HFFc6 (cell line): Measurements from ENCODE around the gene MGAT4D. TPM values are rescaled to one million over a fixed set of nuclear protein-coding genes. Genes with fewer than 3 reads are reported as not detected.

Source experiments
- DNase-seq: peaks from one replicate; pipeline ENCODE4 v3.0.0-alpha.2; 2018
- H3K27ac Mint-ChIP-seq: 2 replicates; pipeline ENCODE4 v1.8.0; 2020; ENCODE audit warnings: mild to moderate bottlenecking, mixed read lengths
- H3K27me3 Mint-ChIP-seq: 2 replicates; pipeline ENCODE4 v1.8.0; 2021; ENCODE audit warnings: mild to moderate bottlenecking, moderate library complexity, mixed read lengths; ENCODE audit not compliant: insufficient read depth
- H3K36me3 Mint-ChIP-seq: 2 replicates; pipeline ENCODE4 v1.8.0; 2021; ENCODE audit warnings: low read depth, mixed read lengths
- H3K4me1 Mint-ChIP-seq: 2 replicates; pipeline ENCODE4 v1.8.0; 2020; ENCODE audit warnings: low read depth, mixed read lengths
- H3K4me3 Mint-ChIP-seq: 2 replicates; pipeline ENCODE4 v1.8.0; 2020; ENCODE audit warnings: mild to moderate bottlenecking, moderate library complexity, mixed read lengths
- H3K9me3 Mint-ChIP-seq: 2 replicates; pipeline ENCODE4 v1.8.0; 2020; ENCODE audit warnings: mild to moderate bottlenecking, mixed read lengths
- CTCF ChIP-seq: fragments of 200-600 bp; sonication (generic); IDR thresholded peaks from 2 replicates; pipeline ENCODE4 v1.5.0; 2021; ENCODE audit warnings: antibody characterized with exemption, mild to moderate bottlenecking
- total RNA-seq, 6 experiments: library from RNA; stranded (reverse); fragmentation: NEBNext Ultra II Directional; extraction: Animal tissue kit (Norgen Biotek cat#: 25700); gene quantifications; 2 replicates in 1 of 6; 3 replicates in 5 of 6; pipeline ENCODE4 v1.2.3, GENCODE V29; 2021

The MGAT4D gene
- total RNA-seq, 6 experiments from 2014 or later, result not detected

GRCh38 chr4:140408974-140409373, 89.1 kb downstream of the MGAT4D start:
- no peak overlapping the region for H3K4me3 Mint-ChIP-seq
- no peaks in the 10 kb centered on the region for H3K36me3 Mint-ChIP-seq
- TF ChIP-seq CTCF, result no peak
- no peaks in the 10 kb centered on the region for H3K4me1 Mint-ChIP-seq
- no peaks in the 10 kb centered on the region for H3K9me3 Mint-ChIP-seq
- H3K27me3 Mint-ChIP-seq, result peaks cover 3% of the 10 kb centered on the region
- no peak overlapping the region for H3K27ac Mint-ChIP-seq
- DNase-seq, result no peak

GRCh38 chr4:140406292-140406691, 91.8 kb downstream of the MGAT4D start:
- Mint-ChIP-seq H3K36me3 (no peaks in the 10 kb centered on the region), H3K27me3 (peaks cover 2% of the 10 kb centered on the region), H3K27ac (no peak overlapping the region), H3K9me3 (no peaks in the 10 kb centered on the region), H3K4me1 (no peaks in the 10 kb centered on the region), H3K4me3 (no peak overlapping the region)
- DNase-seq, result no peak
- no peak for TF ChIP-seq CTCF

GRCh38 chr4:140400111-140400510, 98.0 kb downstream of the MGAT4D start:
- no peak for TF ChIP-seq CTCF
- no peaks in the 10 kb centered on the region for H3K9me3 Mint-ChIP-seq
- no peaks in the 10 kb centered on the region for H3K36me3 Mint-ChIP-seq
- no peak overlapping the region for H3K27ac Mint-ChIP-seq
- no peak for DNase-seq
- H3K4me1 Mint-ChIP-seq, result no peaks in the 10 kb centered on the region
- no peak overlapping the region for H3K4me3 Mint-ChIP-seq
- H3K27me3 Mint-ChIP-seq, result peaks cover 2% of the 10 kb centered on the region

GRCh38 chr4:140395668-140396067, 102.4 kb downstream of the MGAT4D start:
- no peak overlapping the region for H3K4me3 Mint-ChIP-seq
- no peak for DNase-seq
- no peaks in the 10 kb centered on the region for H3K36me3 Mint-ChIP-seq
- H3K27ac Mint-ChIP-seq, result no peak overlapping the region
- TF ChIP-seq CTCF, result no peak
- H3K4me1 Mint-ChIP-seq, result no peaks in the 10 kb centered on the region
- peaks cover 7% of the 10 kb centered on the region for H3K27me3 Mint-ChIP-seq
- H3K9me3 Mint-ChIP-seq, result no peaks in the 10 kb centered on the region

Other genes starting within 250 kb of the MGAT4D start
- 10 to 100 TPM; 57.9 to 73.6 (median 68.3) TPM for gene SCOC, start 124.6 kb downstream of the MGAT4D start, total RNA-seq
- under 1 TPM; 0.06 to 0.57 (median 0.24) TPM for gene CLGN, start 70.6 kb downstream of the MGAT4D start, total RNA-seq
- 10 to 100 TPM; 18.9 to 23.7 (median 21.2) TPM for gene ELMOD2, start 25.9 kb upstream of the MGAT4D start, total RNA-seq
- gene UCP1, start 70.7 kb upstream of the MGAT4D start, total RNA-seq, result not detected